Measurements from ENCODE around the gene MYO9A. TPM values are rescaled to one million over a fixed set of nuclear protein-coding genes. Genes with fewer than 3 reads are reported as not detected.

Gene MYO9A
- polyA plus RNA-seq, 6 donors from 2014 or later = 10.8 to 26.7 (median 14.1) TPM

DNA sequence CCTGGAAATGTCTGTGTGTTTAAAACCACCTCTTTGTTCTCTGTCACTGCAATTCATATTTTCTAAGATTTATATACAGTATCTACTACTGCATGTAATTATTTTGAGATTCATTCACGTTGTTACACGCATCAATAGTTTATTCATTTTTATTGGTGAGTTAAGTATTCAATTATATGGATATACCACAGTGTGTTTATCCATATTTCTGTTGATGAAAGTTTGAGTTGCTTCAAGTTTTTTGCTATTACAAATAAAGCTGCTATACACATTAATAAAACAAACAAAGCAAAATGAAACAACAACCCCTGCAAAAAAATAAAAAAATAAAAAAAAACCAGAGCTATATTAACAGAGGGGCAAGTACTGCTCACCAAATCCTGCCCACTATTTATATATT, 185.3 kb downstream of the MYO9A start:
- Mint-ChIP-seq H3K4me3 (no peak overlapping the region), H3K9me3 (peaks cover 9 to 43% (median 25%) of the 10 kb centered on the region in 7 donors), H3K4me1 (peaks cover 0 to 5% (median 0%) of the 10 kb centered on the region in 3 donors), H3K36me3 (peaks cover 40 to 64% of the 10 kb centered on the region in 2 donors), H3K27me3 (no peaks in the 10 kb centered on the region), H3K27ac (no peak overlapping the region)
- DNase-seq = no peak
- no peak for ATAC-seq (ENCODE audit: low read depth in 2 of 2)

DNA sequence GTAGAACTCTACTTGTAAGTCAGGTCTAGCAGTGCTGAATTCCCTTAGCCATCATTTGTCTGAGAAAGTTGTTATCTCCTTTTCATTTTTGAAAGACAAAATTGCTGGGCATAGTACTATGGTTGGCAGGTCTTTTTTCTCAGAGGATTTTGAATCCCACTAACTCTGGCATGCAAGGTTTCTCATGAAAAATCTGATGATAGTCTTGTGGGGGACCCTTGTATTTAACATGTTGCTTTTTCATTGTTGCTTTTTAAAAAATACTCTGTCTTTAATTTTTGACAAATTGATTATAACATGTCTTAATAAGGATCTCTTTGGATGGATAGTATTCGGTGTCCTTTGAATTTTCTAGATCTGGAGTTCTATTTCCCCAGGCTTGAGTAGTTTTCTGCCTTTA, 186.7 kb downstream of the MYO9A start:
- DNase-seq (no peak), ATAC-seq (ENCODE audit: low read depth in 2 of 2) (no peak)
- H3K4me1 Mint-ChIP-seq = no peaks in the 10 kb centered on the region
- no peak overlapping the region for H3K27ac Mint-ChIP-seq
- no peak overlapping the region for H3K4me3 Mint-ChIP-seq
- peaks cover 9 to 43% (median 25%) of the 10 kb centered on the region in 7 donors for H3K9me3 Mint-ChIP-seq
- H3K27me3 Mint-ChIP-seq = no peaks in the 10 kb centered on the region
- peaks cover 32 to 56% of the 10 kb centered on the region in 2 donors for H3K36me3 Mint-ChIP-seq

DNA sequence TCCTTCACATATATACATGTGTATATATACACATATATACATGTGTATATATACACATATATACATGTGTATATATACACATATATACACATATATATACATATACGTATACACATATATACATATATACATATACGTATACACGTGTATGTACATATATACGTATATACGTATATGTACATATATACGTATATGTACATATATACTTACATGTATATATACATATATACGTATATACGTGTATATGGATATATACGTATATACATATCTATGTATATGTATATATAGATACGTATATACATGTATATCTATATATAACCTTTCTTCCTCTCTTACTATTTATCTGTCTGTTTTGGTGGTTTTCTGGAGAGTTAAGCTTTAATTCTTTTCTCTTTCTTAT, 192.8 kb downstream of the MYO9A start:
- Mint-ChIP-seq H3K4me1 (no peaks in the 10 kb centered on the region), H3K4me3 (no peak overlapping the region), H3K27me3 (no peaks in the 10 kb centered on the region), H3K27ac (no peak overlapping the region), H3K36me3 (peaks cover 4 to 5% of the 10 kb centered on the region in 2 donors), H3K9me3 (peaks cover 0 to 6% (median 5%) of the 10 kb centered on the region in 7 donors)
- DNase-seq = no peak
- ATAC-seq (ENCODE audit: low read depth in 2 of 2) = no peak

DNA sequence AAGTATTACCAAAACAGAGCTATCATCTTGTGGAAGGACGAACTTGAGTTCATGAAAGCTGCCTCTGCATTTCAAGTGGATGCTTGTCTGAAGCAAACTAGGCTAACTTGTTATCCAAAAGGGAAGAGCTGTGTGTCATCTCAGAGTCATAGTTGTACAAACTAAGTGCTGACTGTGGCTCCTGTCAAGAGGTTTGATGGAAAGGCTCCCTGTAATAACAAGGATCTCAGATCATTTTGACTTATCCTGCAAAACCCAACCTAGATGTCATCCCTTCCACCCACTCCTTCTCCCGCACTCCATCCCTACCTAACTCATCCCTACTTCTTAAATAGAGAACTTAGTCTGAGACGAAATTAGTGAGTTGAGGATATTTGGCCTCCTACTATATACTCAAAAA, 196.8 kb downstream of the MYO9A start:
- ATAC-seq (ENCODE audit: low read depth in 2 of 2) = no peak
- Mint-ChIP-seq H3K9me3 (no peaks in the 10 kb centered on the region), H3K4me1 (no peaks in the 10 kb centered on the region), H3K4me3 (no peak overlapping the region), H3K36me3 (peaks cover 0 to 10% of the 10 kb centered on the region in 2 donors), H3K27ac (no peak overlapping the region), H3K27me3 (no peaks in the 10 kb centered on the region)
- DNase-seq = no peak

DNA sequence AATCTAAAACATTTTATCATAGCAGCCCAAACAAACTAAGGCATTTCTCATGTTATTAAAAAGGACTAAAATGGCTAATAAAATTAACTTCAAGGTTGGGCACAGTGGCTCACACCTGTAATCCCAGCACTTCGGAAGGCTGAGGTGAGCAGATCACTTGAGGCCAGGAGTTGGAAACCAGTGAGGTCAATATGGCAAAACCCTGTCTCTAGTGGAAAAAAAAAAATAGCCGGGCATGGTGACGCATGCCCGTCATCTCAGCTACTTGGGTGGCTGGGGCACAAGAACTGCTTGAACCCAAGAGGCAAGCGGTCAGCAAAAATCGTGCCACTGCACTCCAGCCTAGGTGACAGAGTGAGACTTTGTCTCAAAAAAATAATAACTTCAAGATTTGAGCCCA, 197.4 kb downstream of the MYO9A start:
- Mint-ChIP-seq H3K9me3 (no peaks in the 10 kb centered on the region), H3K4me1 (no peaks in the 10 kb centered on the region), H3K4me3 (no peak overlapping the region), H3K27me3 (no peaks in the 10 kb centered on the region), H3K36me3 (peaks cover 0 to 15% of the 10 kb centered on the region in 2 donors), H3K27ac (no peak overlapping the region)
- no peak for ATAC-seq (ENCODE audit: low read depth in 2 of 2)
- no peak for DNase-seq

DNA sequence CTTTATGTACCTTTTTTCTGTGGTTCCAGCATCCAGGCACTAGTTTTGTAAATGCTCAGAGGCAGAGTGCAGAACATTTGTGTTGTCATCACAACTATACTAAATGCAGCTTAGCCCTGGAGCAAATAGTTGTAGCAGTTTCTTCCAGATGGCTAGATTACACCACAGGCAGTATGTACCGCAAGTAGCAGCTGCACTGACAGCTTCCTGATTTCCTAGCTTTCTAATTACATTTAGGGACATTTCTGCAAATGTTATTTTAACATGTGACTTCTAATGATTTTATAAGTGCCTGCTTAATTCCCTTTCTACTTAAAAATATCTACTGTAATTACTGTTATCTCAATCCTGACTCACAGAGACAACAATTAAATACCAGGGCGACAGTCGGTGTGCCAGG, 201.1 kb downstream of the MYO9A start:
- peaks cover 0 to 11% (median 4%) of the 10 kb centered on the region in 7 donors for H3K9me3 Mint-ChIP-seq
- H3K4me3 Mint-ChIP-seq = no peak overlapping the region
- H3K4me1 Mint-ChIP-seq = no peaks in the 10 kb centered on the region
- H3K36me3 Mint-ChIP-seq = peaks cover 20 to 35% of the 10 kb centered on the region in 2 donors
- DNase-seq (no peak), ATAC-seq (ENCODE audit: low read depth in 2 of 2) (no peak)
- peak overlapping the region in 1 of 6 donors; percentile 78 for H3K27ac Mint-ChIP-seq
- H3K27me3 Mint-ChIP-seq = no peaks in the 10 kb centered on the region

DNA sequence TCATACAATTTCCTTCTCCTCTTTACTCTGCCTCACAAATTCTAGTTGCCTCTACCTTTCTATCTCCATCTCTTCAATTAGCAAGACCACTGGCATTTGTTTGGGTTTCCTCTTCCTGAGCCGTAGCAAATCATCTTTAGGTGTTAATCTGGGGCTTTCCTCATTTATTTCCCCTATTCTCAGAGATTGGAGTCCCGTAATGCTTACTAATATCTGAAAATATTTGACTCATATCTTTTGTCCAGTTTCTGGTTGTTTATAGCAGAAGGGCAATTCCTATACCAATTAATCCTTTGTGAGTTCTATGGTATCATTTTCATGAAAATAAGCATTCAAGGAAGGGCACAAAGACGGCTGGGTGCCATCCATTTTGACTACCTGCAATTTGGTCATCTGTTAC, 203.9 kb downstream of the MYO9A start:
- Mint-ChIP-seq H3K27me3 (no peaks in the 10 kb centered on the region), H3K9me3 (peaks cover 0 to 11% (median 4%) of the 10 kb centered on the region in 7 donors), H3K27ac (no peak overlapping the region), H3K36me3 (peaks cover 21 to 41% of the 10 kb centered on the region in 2 donors), H3K4me3 (no peak overlapping the region), H3K4me1 (no peaks in the 10 kb centered on the region)
- DNase-seq (no peak), ATAC-seq (ENCODE audit: low read depth in 2 of 2) (no peak)

DNA sequence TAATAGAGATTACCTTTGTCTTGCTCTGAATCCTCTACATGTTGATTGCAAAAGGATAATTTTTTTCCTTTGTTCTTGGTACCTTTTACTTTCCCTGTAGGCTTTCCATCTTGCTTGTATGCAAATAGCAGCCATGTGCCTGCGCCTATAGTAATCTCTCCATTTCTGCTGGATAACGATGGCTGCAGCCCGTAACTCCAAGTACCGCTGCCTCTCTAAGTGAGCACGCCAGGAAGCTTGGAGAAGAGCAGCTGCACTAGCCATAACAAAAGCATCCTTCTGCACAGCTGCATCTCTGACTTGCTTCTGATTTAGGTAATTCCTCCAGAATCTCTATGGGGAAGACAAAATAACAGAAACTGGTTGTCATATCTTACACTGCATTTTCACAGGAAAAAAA, 218.3 kb downstream of the MYO9A start:
- no peak overlapping the region for H3K4me3 Mint-ChIP-seq
- no peak overlapping the region for H3K27ac Mint-ChIP-seq
- no peak for ATAC-seq (ENCODE audit: low read depth in 2 of 2)
- H3K36me3 Mint-ChIP-seq = peaks cover 43 to 58% of the 10 kb centered on the region in 2 donors
- no peaks in the 10 kb centered on the region for H3K4me1 Mint-ChIP-seq
- H3K27me3 Mint-ChIP-seq = no peaks in the 10 kb centered on the region
- DNase-seq = no peak
- H3K9me3 Mint-ChIP-seq = no peaks in the 10 kb centered on the region

DNA sequence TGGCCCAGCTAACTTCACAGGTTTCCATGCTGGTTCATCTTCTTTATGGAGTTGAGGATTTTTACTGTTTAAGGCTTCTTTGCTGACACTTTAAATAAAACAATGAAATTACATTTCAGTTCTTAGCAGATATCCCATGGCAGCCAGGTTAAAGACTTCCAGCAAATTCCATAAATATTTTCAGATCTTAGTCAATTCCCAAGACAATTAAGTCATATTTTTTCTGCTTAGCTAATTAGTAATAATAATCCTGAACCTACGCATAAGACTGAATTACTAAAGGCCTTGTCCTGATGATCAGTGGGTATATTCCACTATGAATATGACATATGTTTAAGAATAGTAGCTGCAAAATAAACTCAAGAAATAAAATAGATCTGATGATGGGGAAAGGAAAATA, 224.3 kb downstream of the MYO9A start:
- Mint-ChIP-seq H3K36me3 (peaks cover 31 to 61% of the 10 kb centered on the region in 2 donors), H3K9me3 (no peaks in the 10 kb centered on the region), H3K4me1 (peaks cover 0 to 4% (median 4%) of the 10 kb centered on the region in 3 donors), H3K4me3 (no peak overlapping the region), H3K27me3 (no peaks in the 10 kb centered on the region), H3K27ac (no peak overlapping the region)
- ATAC-seq (ENCODE audit: low read depth in 2 of 2) = no peak
- no peak for DNase-seq

DNA sequence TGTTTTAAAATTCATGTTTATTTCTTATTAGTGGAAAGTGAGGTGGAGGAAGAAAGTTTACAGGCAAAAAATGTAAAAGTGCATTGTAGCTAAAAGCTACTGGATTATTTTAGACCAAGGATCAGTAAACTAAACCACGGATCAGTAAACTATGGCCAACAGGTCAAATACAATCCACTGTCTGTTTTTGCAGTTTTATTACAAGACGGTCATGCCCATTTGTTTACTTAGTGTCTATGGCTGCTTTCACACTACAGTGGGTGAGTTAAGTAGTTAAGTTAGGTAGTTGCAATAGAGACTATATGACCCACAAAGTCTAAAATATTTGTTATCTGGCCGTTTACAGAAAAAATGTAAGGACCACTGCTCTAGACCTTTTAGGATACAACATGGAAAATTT, 225.6 kb downstream of the MYO9A start:
- Mint-ChIP-seq H3K4me3 (no peak overlapping the region), H3K27ac (no peak overlapping the region), H3K36me3 (peaks cover 23 to 55% of the 10 kb centered on the region in 2 donors), H3K4me1 (peaks cover 0 to 5% (median 4%) of the 10 kb centered on the region in 3 donors), H3K9me3 (no peaks in the 10 kb centered on the region), H3K27me3 (no peaks in the 10 kb centered on the region)
- no peak for ATAC-seq (ENCODE audit: low read depth in 2 of 2)
- no peak for DNase-seq

DNA sequence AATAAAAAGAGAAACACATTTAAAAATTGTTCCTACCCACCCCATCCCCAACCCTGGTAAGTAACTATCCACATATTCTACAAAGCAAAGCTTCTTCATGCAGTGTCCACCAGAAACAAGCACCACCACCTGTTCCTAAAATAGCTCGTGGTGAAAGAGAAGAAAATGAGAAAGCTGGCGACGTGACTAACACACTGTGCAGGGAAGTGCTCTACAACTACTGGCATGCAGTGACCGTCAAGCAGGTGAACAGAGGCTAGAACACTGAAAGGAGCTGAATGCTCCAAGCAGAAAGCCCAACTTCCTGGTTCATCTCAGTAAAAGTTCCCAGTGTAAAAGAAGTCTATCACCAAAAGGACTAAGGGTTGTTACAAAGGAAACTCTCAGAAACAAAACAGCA, 226.9 kb downstream of the MYO9A start:
- Mint-ChIP-seq H3K4me1 (peaks cover 0 to 5% (median 4%) of the 10 kb centered on the region in 3 donors), H3K9me3 (no peaks in the 10 kb centered on the region), H3K27me3 (no peaks in the 10 kb centered on the region), H3K4me3 (no peak overlapping the region), H3K27ac (no peak overlapping the region), H3K36me3 (peaks cover 27 to 50% of the 10 kb centered on the region in 2 donors)
- ATAC-seq (ENCODE audit: low read depth in 2 of 2) = no peak
- no peak for DNase-seq

DNA sequence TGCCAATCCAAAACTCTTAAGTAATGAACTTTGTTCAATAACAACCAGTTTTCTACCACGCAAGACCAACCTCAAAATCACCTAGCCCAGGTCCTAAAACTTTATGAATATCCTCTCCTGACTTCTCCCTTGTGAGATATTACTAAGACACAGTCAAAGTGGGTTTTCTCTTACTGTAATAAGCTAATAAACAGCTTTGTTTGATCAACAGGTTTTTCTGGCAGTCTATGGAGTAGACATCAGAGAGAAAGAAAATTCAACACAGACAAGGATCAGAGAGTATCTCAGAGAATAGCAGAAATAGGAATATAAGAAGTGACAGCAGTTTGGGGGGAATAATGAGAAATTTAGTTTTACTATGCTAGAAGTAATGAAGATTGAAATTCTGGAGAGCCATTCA, 228.0 kb downstream of the MYO9A start:
- DNase-seq (no peak), ATAC-seq (ENCODE audit: low read depth in 2 of 2) (no peak)
- peaks cover 37 to 47% of the 10 kb centered on the region in 2 donors for H3K36me3 Mint-ChIP-seq
- H3K9me3 Mint-ChIP-seq = no peaks in the 10 kb centered on the region
- no peaks in the 10 kb centered on the region for H3K27me3 Mint-ChIP-seq
- H3K4me1 Mint-ChIP-seq = peaks cover 0 to 5% (median 4%) of the 10 kb centered on the region in 3 donors
- peak overlapping the region in 4 of 6 donors; percentile 5 to 57 (median 28) for H3K27ac Mint-ChIP-seq
- no peak overlapping the region for H3K4me3 Mint-ChIP-seq

DNA sequence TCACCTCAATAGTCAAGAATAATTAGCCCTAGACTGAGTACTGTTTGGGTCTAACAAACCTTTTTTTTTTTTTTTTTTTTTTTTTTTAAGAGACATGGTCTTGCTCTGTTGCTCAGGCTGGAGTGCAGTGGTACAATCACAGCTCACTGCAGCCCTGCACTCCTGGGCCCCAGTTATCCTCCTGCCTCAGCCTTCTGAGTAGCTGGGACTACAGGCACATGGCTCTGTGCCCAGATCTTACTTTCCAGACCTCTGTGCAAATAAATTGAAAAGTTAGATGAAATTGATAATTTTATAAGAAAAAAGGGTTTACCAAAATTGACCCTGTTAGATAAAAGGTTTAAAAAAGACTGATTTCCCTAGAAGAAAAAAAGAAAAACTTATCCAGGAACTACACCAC, 228.6 kb downstream of the MYO9A start:
- H3K27ac Mint-ChIP-seq = no peak overlapping the region
- H3K9me3 Mint-ChIP-seq = no peaks in the 10 kb centered on the region
- no peaks in the 10 kb centered on the region for H3K27me3 Mint-ChIP-seq
- peaks cover 0 to 5% (median 4%) of the 10 kb centered on the region in 3 donors for H3K4me1 Mint-ChIP-seq
- no peak overlapping the region for H3K4me3 Mint-ChIP-seq
- no peak for DNase-seq
- ATAC-seq (ENCODE audit: low read depth in 2 of 2) = no peak
- H3K36me3 Mint-ChIP-seq = peaks cover 37 to 44% of the 10 kb centered on the region in 2 donors

DNA sequence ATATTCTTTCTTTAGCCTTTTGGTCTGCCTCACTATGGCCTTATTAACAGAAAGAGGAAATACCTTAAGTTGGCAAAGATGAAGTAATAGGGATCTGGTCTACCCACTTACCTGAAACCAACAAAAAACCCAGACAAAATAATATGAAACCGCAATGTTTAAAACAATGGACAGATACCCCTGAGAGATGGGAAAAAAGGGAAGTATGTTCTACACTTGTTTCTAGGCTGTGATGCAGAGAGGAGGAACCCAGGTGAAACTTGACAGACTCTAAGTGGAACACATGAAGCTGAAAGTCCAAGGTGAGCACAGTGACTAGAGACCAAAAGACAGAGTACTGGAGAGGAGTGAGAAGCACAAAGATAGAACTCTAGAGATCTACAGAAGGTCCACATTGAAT, 229.2 kb downstream of the MYO9A start:
- no peaks in the 10 kb centered on the region for H3K9me3 Mint-ChIP-seq
- H3K4me3 Mint-ChIP-seq = no peak overlapping the region
- DNase-seq (no peak), ATAC-seq (ENCODE audit: low read depth in 2 of 2) (peak; percentile 32 to 52)
- peaks cover 37 to 41% of the 10 kb centered on the region in 2 donors for H3K36me3 Mint-ChIP-seq
- H3K4me1 Mint-ChIP-seq = peaks cover 0 to 5% (median 4%) of the 10 kb centered on the region in 3 donors
- H3K27ac Mint-ChIP-seq = peak overlapping the region in 1 of 6 donors; percentile 71
- H3K27me3 Mint-ChIP-seq = no peaks in the 10 kb centered on the region

DNA sequence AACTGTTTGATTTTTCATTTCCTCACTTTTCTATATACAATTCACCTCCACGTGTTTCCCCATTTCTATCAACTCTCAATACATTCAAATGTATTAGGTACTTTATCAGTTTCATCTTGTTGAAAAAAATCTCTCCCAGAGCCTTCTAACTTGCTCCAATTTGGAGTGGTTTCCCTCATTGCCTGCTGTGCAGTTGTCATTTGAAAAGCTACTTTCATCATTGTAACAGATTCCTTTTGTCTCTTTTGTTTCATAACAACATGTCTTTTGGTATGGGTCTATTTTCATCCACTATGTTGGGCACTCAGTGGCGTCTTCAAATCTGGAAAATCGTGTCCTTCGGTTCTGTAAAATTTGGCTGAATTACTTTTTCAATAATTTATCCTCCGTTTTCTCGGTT, 232.6 kb downstream of the MYO9A start:
- ATAC-seq (ENCODE audit: low read depth in 2 of 2) (no peak), DNase-seq (no peak)
- no peak overlapping the region for H3K4me3 Mint-ChIP-seq
- H3K9me3 Mint-ChIP-seq = no peaks in the 10 kb centered on the region
- H3K36me3 Mint-ChIP-seq = peaks cover 21 to 40% of the 10 kb centered on the region in 2 donors
- peak overlapping the region in 1 of 6 donors; percentile 12 for H3K27ac Mint-ChIP-seq
- H3K4me1 Mint-ChIP-seq = peaks cover 0 to 5% (median 4%) of the 10 kb centered on the region in 3 donors
- H3K27me3 Mint-ChIP-seq = no peaks in the 10 kb centered on the region

All from naive B cell (primary cell).